Stimulated activated CD4-positive, alpha-beta T cell treated with anti-CD3 and anti-CD28 coated beads, Interleukin-2, amount 100 ng/mL, for 4 hours (primary cell): ENCODE data around the gene LAG3.

Experiments used
- DNase-seq: peaks from one replicate; pipeline ENCODE4 v3.0.0-alpha.2; 2020; ENCODE audit warnings: low read depth

The LAG3 gene

GRCh38 chr12:6753772-6754356 is 18.5 kb upstream of the LAG3 start:
- DNase-seq = no peak

- no peak for DNase-seq
Measured at GRCh38 chr12:6754411-6754810, 17.9 kb upstream of the LAG3 start.

GRCh38 chr12:6757028-6757690 is 15.2 kb upstream of the LAG3 start:
- no peak for DNase-seq

GRCh38 chr12:6758506-6759095 is 13.7 kb upstream of the LAG3 start:
- DNase-seq = no peak

GRCh38 chr12:6759741-6760140 is 12.6 kb upstream of the LAG3 start:
- no peak for DNase-seq

- no peak for DNase-seq
Measured at GRCh38 chr12:6763380-6763779, 8.9 kb upstream of the LAG3 start.

- DNase-seq = no peak
Measured at GRCh38 chr12:6764011-6764828, 8.1 kb upstream of the LAG3 start.

GRCh38 chr12:6765048-6765633 is 7.2 kb upstream of the LAG3 start:
- DNase-seq = no peak

GRCh38 chr12:6765634-6766581 is 6.4 kb upstream of the LAG3 start, which contains the start of gene PTMS:
Gene PTMS (plus strand): TSS chr12:6766363. CDS start chr12:6766706, 343 bp downstream.
- DNase-seq = no peak

GRCh38 chr12:6766651-6767349 is 5.5 kb upstream of the LAG3 start:
- no peak for DNase-seq

GRCh38 chr12:6767353-6768319 is 4.7 kb upstream of the LAG3 start:
- DNase-seq = no peak

GRCh38 chr12:6768437-6768914 is 3.8 kb upstream of the LAG3 start:
- DNase-seq = no peak

- DNase-seq = no peak
Measured at GRCh38 chr12:6768990-6769389, 3.3 kb upstream of the LAG3 start.

GRCh38 chr12:6769666-6770065 is 2.7 kb upstream of the LAG3 start:
- DNase-seq = no peak

GRCh38 chr12:6770094-6770493 is 2.2 kb upstream of the LAG3 start:
- no peak for DNase-seq

- no peak for DNase-seq
Measured at GRCh38 chr12:6770600-6770999, 1.7 kb upstream of the LAG3 start.

GRCh38 chr12:6771091-6771495 is 1.2 kb upstream of the LAG3 start:
- no peak for DNase-seq

- DNase-seq = no peak
Measured at GRCh38 chr12:6771509-6772330, 600 bp upstream of the LAG3 start.
